IMR-90 (cell line): ENCODE measurements around the gene PRSS33. TPM values are rescaled to one million over a fixed set of nuclear protein-coding genes. Genes with fewer than 3 reads are reported as not detected.

Experiments used
- ATAC-seq: fragments of 200-7000 bp; cut with Tn5 transposase; 2 replicates; pipeline ENCODE4 v1.9.1; 2020; ENCODE audit warnings: low read depth, mild to moderate bottlenecking, moderate library complexity
- BruUV-seq: library from RNA; stranded (reverse); fragments of 400-500 nt; replicated peaks from 2 replicates; lab custom pipeline; 2021; lab: Mats Ljungman, UMichigan
- CTCF ChIA-PET: fragments of 300-600 bp; formaldehyde crosslinking; extraction: SDS; loops from one replicate; lab custom pipeline; 2021; ENCODE audit warnings: antibody characterized with exemption; lab: Yijun Ruan, JAX
- POLR2A ChIA-PET: fragments of 300-600 bp; sonication (Branson Sonifier 250); formaldehyde crosslinking; loops from one replicate; lab custom pipeline; 2022; ENCODE audit warnings: antibody characterized with exemption; ENCODE audit not compliant: unreplicated experiment; lab: Charles Lee
- DNase-seq: peaks from one replicate; pipeline ENCODE4 v3.0.0; 2013
- H2AFZ ChIP-seq: replicated peaks from 2 replicates; pipeline ENCODE3; 2013; ENCODE audit warnings: low read length, mild to moderate bottlenecking; ENCODE audit not compliant: poor library complexity
- H2AK5ac ChIP-seq: 2 replicates; pipeline ENCODE4 v1.6.1; 2013; ENCODE audit warnings: low read depth, low read length, inconsistent platforms
- H2AK9ac ChIP-seq: replicated peaks from 2 replicates; pipeline ENCODE3; 2013; ENCODE audit warnings: mild to moderate bottlenecking, low read depth, low read length, moderate library complexity; ENCODE audit not compliant: poor library complexity
- H2BK120ac ChIP-seq: 2 replicates; pipeline ENCODE4 v1.6.1; 2013; ENCODE audit warnings: low read depth, low read length, inconsistent platforms
- H2BK15ac ChIP-seq: 3 replicates; pipeline ENCODE4 v1.6.1; 2013; ENCODE audit warnings: low read depth, low read length, inconsistent platforms
- H2BK20ac ChIP-seq: 2 replicates; pipeline ENCODE4 v1.6.1; 2013; ENCODE audit warnings: low read depth, mild to moderate bottlenecking, inconsistent platforms, low read length, moderate library complexity
- H2BK5ac ChIP-seq: 2 replicates; pipeline ENCODE4 v1.6.1; 2013; ENCODE audit warnings: mild to moderate bottlenecking, low read depth, low read length, inconsistent platforms; ENCODE audit not compliant: poor library complexity, severe bottlenecking
- H3K14ac ChIP-seq: replicated peaks from 2 replicates; pipeline ENCODE4 v1.6.1; 2013; ENCODE audit warnings: low read depth, low read length, inconsistent platforms
- H3K18ac ChIP-seq: 2 replicates; pipeline ENCODE4 v1.6.1; 2013; ENCODE audit warnings: low read depth, low read length, control low read depth
- H3K23ac ChIP-seq: 2 replicates; pipeline ENCODE4 v1.6.1; 2013; ENCODE audit warnings: low read depth, low read length, inconsistent platforms
- H3K27ac ChIP-seq: 2 replicates; pipeline ENCODE4 v1.5.1; 2013; ENCODE audit warnings: mild to moderate bottlenecking, control low read depth, low read length; ENCODE audit not compliant: insufficient read depth
- H3K27me3 ChIP-seq: 2 replicates; pipeline ENCODE4 v1.6.1; 2013; ENCODE audit warnings: low read length; ENCODE audit not compliant: control insufficient read depth, insufficient read depth
- H3K36me3 ChIP-seq: 2 replicates; pipeline ENCODE4 v1.6.1; 2013; ENCODE audit warnings: low read length, mixed read lengths; ENCODE audit not compliant: control insufficient read depth, insufficient read depth
- H3K4ac ChIP-seq: 2 replicates; pipeline ENCODE4 v1.6.1; 2013; ENCODE audit warnings: low read depth, low read length, inconsistent platforms
- H3K4me1 ChIP-seq: 2 replicates; pipeline ENCODE4 v1.6.1; 2013; ENCODE audit warnings: low read length, mixed read lengths; ENCODE audit not compliant: control insufficient read depth, insufficient read depth
- H3K4me2 ChIP-seq: 2 replicates; pipeline ENCODE4 v1.6.1; 2013; ENCODE audit warnings: low read depth, mild to moderate bottlenecking, control low read depth, low read length, moderate library complexity
- H3K4me3 ChIP-seq: 2 replicates; pipeline ENCODE4 v1.5.1; 2013; ENCODE audit warnings: low read depth, mild to moderate bottlenecking, control low read depth, low read length, moderate library complexity; ENCODE audit not compliant: insufficient read depth
- H3K56ac ChIP-seq: 2 replicates; pipeline ENCODE4 v1.6.1; 2013; ENCODE audit warnings: low read length, inconsistent platforms; ENCODE audit not compliant: insufficient read depth; ENCODE audit errors: extremely low read depth
- H3K79me1 ChIP-seq, 2 experiments: 2 replicates each; pipeline ENCODE4 v1.6.1; 2013; ENCODE audit warnings: low read length in 2 of 2, inconsistent platforms in 1 of 2, low read depth in 1 of 2
- H3K9ac ChIP-seq: 2 replicates; pipeline ENCODE4 v1.6.1; 2013; ENCODE audit warnings: low read depth, low read length, control low read depth
- H3K9me1 ChIP-seq: 2 replicates; pipeline ENCODE4 v1.6.1; 2013; ENCODE audit warnings: low read length, inconsistent platforms; ENCODE audit not compliant: insufficient read depth
- H3K9me3 ChIP-seq: 2 replicates; pipeline ENCODE4 v1.6.1; 2013; ENCODE audit warnings: low read length; ENCODE audit not compliant: control insufficient read depth, insufficient read depth
- H4K20me1 ChIP-seq: 2 replicates; pipeline ENCODE4 v1.6.1; 2013; ENCODE audit warnings: low read length, inconsistent platforms; ENCODE audit not compliant: insufficient read depth
- H4K5ac ChIP-seq: 2 replicates; pipeline ENCODE4 v1.6.1; 2013; ENCODE audit warnings: mild to moderate bottlenecking, low read depth, low read length, control low read depth
- H4K8ac ChIP-seq, 2 experiments: 2 replicates each; pipeline ENCODE4 v1.6.1; 2013; ENCODE audit warnings: low read depth in 2 of 2, low read length in 2 of 2, control low read depth in 1 of 2, inconsistent platforms in 1 of 2
- H4K91ac ChIP-seq: 2 replicates; pipeline ENCODE4 v1.6.1; 2013; ENCODE audit warnings: low read depth, low read length, inconsistent platforms; ENCODE audit not compliant: insufficient read depth
- BHLHE40 ChIP-seq: fragments of 150-350 bp; IDR thresholded peaks from 2 replicates; pipeline ENCODE4 v1.6.1; 2016; ENCODE audit warnings: mild to moderate bottlenecking, low read depth, low read length
- CEBPB ChIP-seq: IDR thresholded peaks from 2 replicates; pipeline ENCODE4 v1.6.1; 2012; ENCODE audit warnings: low read depth, low read length, improper control_type of control experiment
- MAFK ChIP-seq: IDR thresholded peaks from 2 replicates; pipeline ENCODE4 v1.6.1; 2012; ENCODE audit warnings: low read depth, low read length, improper control_type of control experiment
- RAD21 ChIP-seq: IDR thresholded peaks from 2 replicates; pipeline ENCODE4 v1.6.1; 2012; ENCODE audit warnings: low read length, improper control_type of control experiment
- RCOR1 ChIP-seq: IDR thresholded peaks from 2 replicates; pipeline ENCODE4 v1.6.1; 2012; ENCODE audit warnings: mild to moderate bottlenecking, low read length, improper control_type of control experiment; ENCODE audit not compliant: insufficient replicate concordance
- SMC3 ChIP-seq: fragments of 150-350 bp; IDR thresholded peaks from 2 replicates; pipeline ENCODE4 v1.6.1; 2016; ENCODE audit warnings: low read depth, mild to moderate bottlenecking, antibody characterized with exemption, low read length, moderate library complexity
- WGBS, 2 experiments: methylation state at CpG; one replicate each; pipeline versions ENCODE4 v1.1.5 to v1.1.7; 2013; ENCODE audit warnings: missing lambda C conversion rate in 2 of 2; ENCODE audit not compliant: insufficient read length in 1 of 2; ENCODE audit errors: extremely low coverage in 2 of 2; 5-methylcytosine and 5-hydroxymethylcytosine counted together
- dilution Hi-C: fragments of 300-500 bp; cut with HindIII; formaldehyde crosslinking; loops from one replicate; pipeline ENCODE4 v1.14.3; 2018; ENCODE audit warnings: low sequenced_read_pairs; ENCODE audit not compliant: unreplicated experiment
- in situ Hi-C: fragments of 300-500 bp; cut with MboI; formaldehyde crosslinking; loops from 3 replicates; pipeline ENCODE4 v1.14.3; 2019; ENCODE audit warnings: low sequenced_read_pairs, inconsistent platforms, mixed read lengths
- intact Hi-C: fragments of 100-400 bp; cut with micrococcal nuclease; formaldehyde crosslinking; loops from 2 replicates; pipeline ENCODE4 v1.10.0; 2022
- polyA plus RNA-seq, 3 experiments: library from polyadenylated mRNA; depleted of rRNA; stranded (reverse); fragments of >200 nt; gene quantifications; 2 replicates each; pipeline ENCODE4 v1.2.3, GENCODE V29; 2012; ENCODE audit warnings: low replicate concordance in 1 of 3
- total RNA-seq: library from RNA; depleted of rRNA; stranded (reverse); fragments of >200 nt; gene quantifications from 2 replicates; pipeline ENCODE4 v1.2.3, GENCODE V29; 2012
- TF ChIP-seq, protein P1 (sequence below): fragments of 150-350 bp; IDR thresholded peaks from 2 replicates; pipeline ENCODE4 v1.6.1; 2016; ENCODE audit warnings: low read depth, mild to moderate bottlenecking, low read length, moderate library complexity, borderline replicate concordance
- TF ChIP-seq, protein P2 (sequence below): fragments of 150-350 bp; IDR thresholded peaks from 2 replicates; pipeline ENCODE4 v1.6.1; 2017; ENCODE audit warnings: mild to moderate bottlenecking, antibody characterized with exemption, low read length, low read depth
- TF ChIP-seq, protein P3 (sequence below): conservative IDR thresholded peaks from 2 replicates; pipeline ENCODE4 v1.5.1; 2012; ENCODE audit warnings: mild to moderate bottlenecking, low read depth, low read length, improper control_type of control experiment

Gene PRSS33
- total and polyA plus RNA-seq, 2 of the 4 experiments (the other 2 are of a cell fraction) = not detected

GRCh38 chr16:2770057-2770951 lies 17.1 kb downstream of the PRSS33 start (continued):
- TF ChIP-seq, protein P1, sequence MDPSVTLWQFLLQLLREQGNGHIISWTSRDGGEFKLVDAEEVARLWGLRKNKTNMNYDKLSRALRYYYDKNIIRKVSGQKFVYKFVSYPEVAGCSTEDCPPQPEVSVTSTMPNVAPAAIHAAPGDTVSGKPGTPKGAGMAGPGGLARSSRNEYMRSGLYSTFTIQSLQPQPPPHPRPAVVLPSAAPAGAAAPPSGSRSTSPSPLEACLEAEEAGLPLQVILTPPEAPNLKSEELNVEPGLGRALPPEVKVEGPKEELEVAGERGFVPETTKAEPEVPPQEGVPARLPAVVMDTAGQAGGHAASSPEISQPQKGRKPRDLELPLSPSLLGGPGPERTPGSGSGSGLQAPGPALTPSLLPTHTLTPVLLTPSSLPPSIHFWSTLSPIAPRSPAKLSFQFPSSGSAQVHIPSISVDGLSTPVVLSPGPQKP = no peak

- H3K27me3 ChIP-seq = no peaks in the 10 kb centered on the region
- no peak overlapping the region; the same call in 1 of the 2 replicates for H4K5ac ChIP-seq
- H3K56ac ChIP-seq = no peak overlapping the region
- no peak overlapping the region for H3K18ac ChIP-seq
- H3K27ac ChIP-seq = no peak overlapping the region
- no peak overlapping the region for H2BK20ac ChIP-seq
- no peak overlapping the region for H2BK15ac ChIP-seq
- POLR2A ChIA-PET = no interaction called here
- ATAC-seq (no peak), DNase-seq (no peak)
- H2AK5ac ChIP-seq = no peak overlapping the region
- H2BK120ac ChIP-seq = no peak overlapping the region
- CTCF ChIA-PET = no interaction called here
- dilution Hi-C loops = no loop called here
- no TSS peak for BruUV-seq
- 91% methylated on average over 8 of the region's 14 CpGs; no CpG with 5 or more reads in 1 of the 2 experiments for WGBS, 2 experiments
- no peak overlapping the region for H3K14ac ChIP-seq
- no peak overlapping the region for H3K4me3 ChIP-seq
- peaks cover 95% of the 10 kb centered on the region for H3K36me3 ChIP-seq
- no peak overlapping the region for H2BK5ac ChIP-seq
- no peak overlapping the region for H3K9ac ChIP-seq
- no peaks in the 10 kb centered on the region; the same call in 1 of the 2 replicates for H3K9me3 ChIP-seq
- no peak for TF ChIP-seq CEBPB
- TF ChIP-seq, protein P2, sequence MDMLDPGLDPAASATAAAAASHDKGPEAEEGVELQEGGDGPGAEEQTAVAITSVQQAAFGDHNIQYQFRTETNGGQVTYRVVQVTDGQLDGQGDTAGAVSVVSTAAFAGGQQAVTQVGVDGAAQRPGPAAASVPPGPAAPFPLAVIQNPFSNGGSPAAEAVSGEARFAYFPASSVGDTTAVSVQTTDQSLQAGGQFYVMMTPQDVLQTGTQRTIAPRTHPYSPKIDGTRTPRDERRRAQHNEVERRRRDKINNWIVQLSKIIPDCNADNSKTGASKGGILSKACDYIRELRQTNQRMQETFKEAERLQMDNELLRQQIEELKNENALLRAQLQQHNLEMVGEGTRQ = no peak
- TF ChIP-seq MAFK = no peak
- TF ChIP-seq RCOR1 = no peak
- TF ChIP-seq RAD21 = no peak
- TF ChIP-seq, protein P1 = no peak
- TF ChIP-seq SMC3 = no peak
- TF ChIP-seq, protein P3, sequence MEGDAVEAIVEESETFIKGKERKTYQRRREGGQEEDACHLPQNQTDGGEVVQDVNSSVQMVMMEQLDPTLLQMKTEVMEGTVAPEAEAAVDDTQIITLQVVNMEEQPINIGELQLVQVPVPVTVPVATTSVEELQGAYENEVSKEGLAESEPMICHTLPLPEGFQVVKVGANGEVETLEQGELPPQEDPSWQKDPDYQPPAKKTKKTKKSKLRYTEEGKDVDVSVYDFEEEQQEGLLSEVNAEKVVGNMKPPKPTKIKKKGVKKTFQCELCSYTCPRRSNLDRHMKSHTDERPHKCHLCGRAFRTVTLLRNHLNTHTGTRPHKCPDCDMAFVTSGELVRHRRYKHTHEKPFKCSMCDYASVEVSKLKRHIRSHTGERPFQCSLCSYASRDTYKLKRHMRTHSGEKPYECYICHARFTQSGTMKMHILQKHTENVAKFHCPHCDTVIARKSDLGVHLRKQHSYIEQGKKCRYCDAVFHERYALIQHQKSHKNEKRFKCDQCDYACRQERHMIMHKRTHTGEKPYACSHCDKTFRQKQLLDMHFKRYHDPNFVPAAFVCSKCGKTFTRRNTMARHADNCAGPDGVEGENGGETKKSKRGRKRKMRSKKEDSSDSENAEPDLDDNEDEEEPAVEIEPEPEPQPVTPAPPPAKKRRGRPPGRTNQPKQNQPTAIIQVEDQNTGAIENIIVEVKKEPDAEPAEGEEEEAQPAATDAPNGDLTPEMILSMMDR = no peak
- TF ChIP-seq BHLHE40 = no peak
- H2AFZ ChIP-seq = peak overlapping the region; percentile 57
- in situ Hi-C loops = no loop called here
- intact Hi-C loops = no loop called here
- H3K79me1 ChIP-seq = peaks cover 24 to 96% of the 10 kb centered on the region in 2 experiments
- peaks cover 8% of the 10 kb centered on the region for H3K4me1 ChIP-seq
- H2AK9ac ChIP-seq = peak overlapping the region; percentile 16
- H3K4me2 ChIP-seq = no peak overlapping the region
- peaks cover 96% of the 10 kb centered on the region for H4K20me1 ChIP-seq
- H4K8ac ChIP-seq = no peak overlapping the region
- peaks cover 5% of the 10 kb centered on the region for H3K9me1 ChIP-seq
- H4K91ac ChIP-seq = no peak overlapping the region
- H3K4ac ChIP-seq = no peak overlapping the region
- no peak overlapping the region for H3K23ac ChIP-seq
Observed at GRCh38 chr16:2769675-2770056, 17.7 kb downstream of the PRSS33 start.
